GM21423 (cell line): ENCODE results near the gene RBM38.

Experiments
- ATAC-seq: cut with Tn5 transposase; IDR thresholded peaks from one replicate; pipeline ENCODE4 v1.9.1; 2021; ENCODE audit warnings: mild to moderate bottlenecking, moderate library complexity; ENCODE audit not compliant: unreplicated experiment

Gene RBM38

DNA sequence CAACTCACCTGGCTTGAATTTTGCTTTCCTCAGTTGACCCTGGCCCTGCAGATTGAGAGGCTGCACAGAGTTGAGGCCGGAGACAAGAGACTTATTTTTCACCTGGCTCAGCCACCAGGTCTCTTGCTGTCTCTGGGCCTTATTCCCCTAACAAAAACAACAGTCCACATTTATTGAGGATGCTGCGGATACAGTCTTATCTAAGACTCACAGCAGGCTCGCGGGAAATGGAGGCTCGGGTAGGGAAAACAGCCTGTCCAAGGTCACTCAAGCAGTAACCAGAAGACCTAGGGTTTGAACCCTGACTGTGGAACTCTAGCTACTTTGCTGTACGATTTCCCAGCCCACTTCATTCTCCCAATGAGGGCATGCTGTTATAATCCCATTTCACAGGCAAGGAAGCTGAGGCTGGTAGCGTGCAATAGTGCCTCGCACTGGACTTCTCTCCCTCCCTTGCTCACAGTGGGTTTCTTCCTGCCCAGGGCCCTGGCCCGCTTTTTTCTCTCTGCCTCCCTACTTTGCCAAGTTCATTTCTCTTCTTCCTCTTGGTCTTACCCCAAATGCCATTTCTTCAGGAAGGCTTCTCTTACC, 57.7 kb downstream of the RBM38 start:
- no peak for ATAC-seq

DNA sequence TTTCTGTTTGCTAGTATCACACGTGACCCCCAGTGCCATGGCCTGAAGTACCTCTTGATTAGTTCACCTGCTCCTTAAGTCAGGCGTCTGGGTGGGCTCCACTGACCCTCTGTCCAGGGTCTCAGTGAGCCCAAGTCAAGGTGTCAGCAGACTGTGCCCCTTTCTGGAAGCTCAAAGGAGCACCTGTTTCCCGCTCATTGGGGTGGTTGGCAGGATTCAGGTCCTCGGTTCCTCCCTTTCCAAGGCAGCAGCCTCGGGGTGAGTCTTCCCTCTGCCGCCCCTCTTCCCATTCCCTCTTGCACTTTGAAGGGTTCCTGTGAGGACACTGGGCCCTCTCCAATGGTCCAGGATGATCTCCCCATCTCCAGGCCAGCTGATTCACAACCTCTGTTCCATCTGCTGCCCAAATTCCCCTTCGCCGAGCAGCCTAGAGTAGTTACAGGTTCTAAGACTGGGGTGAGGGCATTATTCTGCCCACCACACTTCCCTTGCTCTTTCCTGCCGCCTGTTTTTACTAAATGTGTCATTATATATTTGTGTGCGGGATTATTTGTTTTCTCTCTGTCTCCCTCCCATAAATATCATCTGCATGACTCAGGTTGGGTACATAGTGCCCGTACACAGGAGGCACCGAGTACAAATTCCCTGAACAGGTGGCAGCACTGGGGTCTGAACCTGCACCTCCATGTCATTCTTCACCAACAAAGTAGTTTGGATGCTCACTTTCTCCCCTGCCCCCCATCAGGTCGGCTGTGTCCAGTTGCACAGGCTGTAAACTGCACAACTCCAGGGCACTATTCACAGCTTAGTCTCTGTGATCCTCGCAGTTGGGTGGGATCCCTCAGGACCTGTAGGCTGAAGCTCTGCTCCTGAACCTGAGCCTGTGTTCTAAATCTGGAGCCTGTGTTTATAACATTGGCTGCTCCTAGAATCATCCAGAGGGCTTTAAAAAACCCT, 58.5 kb downstream of the RBM38 start:
- no peak for ATAC-seq

DNA sequence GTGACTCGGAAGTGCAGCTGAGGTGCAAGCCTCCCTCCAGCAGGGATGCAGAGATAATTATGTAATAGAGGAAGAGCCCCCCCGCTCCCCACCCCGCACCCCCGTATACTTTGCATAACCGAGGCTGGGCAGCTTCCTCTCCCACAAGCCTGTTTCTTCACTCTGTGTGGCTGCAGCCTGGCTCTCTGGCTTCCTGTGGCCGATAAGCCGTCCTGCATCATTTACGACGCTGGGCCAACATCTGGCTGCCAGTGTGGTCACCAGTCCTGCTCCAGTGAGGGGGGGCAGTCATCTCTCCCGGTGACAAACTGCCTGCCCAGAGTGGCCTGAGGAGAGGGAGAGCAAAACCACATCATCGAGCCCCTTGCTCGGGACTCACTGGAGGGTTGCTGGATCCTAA, 59.2 kb downstream of the RBM38 start:
- peak; percentile 81 for ATAC-seq

DNA sequence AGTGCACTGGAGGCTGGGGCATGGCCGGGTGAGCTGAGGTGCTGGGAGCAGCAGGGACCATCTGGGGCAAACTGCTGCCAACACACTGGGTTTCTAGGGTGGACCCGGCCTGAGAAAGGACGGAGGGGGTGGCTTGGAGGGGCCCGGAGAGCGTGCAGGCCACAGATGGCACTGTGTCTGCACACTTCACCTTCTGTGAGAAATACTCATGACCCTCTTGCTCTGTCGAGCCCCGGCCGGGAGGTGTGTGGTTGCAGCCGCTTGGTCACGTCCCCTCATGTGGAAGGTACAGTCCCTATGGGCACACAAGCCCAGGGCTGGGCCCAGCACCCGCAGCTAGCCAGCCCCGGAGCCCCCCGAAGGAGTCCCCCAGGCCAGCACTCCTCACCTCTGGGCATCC, 59.7 kb downstream of the RBM38 start:
- peak; percentile 30 for ATAC-seq

DNA sequence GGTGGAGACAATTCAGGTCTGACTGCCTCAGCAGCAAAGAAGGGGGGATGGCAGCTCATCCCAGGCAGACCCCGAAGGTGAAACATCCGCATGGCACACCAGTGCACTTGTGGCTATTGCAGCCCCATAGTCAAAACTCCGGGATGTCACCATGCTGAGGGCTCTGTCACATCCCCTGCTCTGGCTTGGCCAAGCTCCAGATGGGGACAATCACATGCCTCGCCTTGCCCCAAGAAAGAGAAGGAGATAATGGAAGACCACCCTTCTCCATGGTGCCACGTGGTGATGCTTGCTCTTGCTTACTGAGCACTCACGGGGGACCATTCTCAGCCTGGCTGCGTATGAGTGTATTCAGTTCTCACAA, 60.2 kb downstream of the RBM38 start:
- ATAC-seq, result no peak

DNA sequence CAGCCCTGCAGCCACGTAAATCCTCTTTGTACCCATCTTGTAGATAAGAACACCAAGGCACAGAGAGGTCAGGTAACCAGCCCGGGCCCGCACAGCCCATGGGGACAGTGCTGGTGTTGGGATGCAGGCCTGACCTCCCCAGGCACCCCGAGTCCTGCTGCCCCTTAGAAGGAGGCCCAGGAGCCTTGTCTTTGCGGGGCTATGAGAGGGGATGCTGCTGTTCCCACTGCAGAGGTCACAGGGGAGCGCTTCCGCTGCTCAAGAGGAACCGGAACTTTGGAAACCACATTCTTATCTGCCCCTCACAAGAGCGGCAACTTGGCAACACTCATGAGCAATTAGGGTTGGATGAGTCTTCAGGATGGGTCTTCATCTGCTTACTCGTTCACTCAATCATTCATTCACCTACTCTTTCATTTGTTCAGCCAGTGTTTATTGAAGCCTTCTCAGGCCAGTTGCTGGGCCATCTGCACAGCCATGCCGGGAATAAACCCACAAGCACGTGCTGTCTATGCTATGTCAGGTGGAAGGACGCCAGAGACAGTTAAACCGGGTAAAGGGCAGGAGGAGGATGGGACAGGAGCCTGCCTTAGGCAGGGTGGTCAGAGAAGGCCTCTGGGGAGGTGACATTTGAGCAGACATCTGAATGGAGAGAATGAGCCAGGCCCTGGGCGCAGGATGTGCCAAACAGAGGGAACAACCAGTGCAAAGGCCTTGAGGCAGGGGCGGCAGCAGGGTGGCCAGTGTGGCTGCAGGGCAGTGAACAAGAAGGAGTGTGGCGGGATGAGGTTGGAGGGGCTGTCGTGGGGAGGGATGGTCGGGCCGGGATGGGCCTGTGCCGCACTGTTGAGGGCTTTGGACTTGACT, 60.8 kb downstream of the RBM38 start:
- ATAC-seq, result no peak

DNA sequence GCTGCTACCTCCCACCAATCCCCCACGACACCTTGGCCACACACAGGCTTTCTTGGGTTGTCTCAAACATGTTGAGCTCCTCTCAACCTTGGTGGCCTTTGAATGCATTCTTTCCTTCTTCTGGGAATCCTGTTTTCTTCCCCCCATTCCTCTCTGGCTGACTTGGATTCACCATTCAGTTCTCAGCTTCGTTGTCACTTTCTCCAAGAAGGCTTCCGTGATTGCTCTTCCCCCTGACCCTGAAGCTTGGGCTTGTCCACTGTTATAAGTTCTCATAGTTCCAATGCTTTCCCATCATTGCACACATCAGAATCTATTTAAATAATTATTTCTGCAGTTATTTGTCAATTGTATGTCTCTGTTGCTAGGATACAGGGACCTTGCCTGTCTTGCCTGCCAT, 64.2 kb downstream of the RBM38 start:
- ATAC-seq, result no peak

DNA sequence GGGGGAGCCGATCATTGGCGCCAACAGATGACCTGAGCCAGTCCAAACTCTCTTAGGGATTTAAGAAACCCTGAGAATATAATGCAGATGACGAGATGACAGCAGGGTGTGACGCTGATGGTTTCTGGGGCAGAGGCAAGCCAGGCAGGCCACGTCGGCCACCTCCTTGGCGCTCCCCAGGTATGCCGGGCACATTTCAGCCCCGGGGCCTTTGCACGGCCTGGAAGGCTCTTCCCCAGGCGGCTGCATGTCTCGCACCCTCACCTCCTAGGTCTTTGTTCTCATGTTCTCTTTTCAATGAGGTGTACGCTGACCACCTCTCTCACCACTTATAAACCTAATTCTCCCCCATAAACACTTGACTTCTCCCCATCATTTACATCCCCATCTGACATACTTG, 64.9 kb downstream of the RBM38 start:
- no peak for ATAC-seq

DNA sequence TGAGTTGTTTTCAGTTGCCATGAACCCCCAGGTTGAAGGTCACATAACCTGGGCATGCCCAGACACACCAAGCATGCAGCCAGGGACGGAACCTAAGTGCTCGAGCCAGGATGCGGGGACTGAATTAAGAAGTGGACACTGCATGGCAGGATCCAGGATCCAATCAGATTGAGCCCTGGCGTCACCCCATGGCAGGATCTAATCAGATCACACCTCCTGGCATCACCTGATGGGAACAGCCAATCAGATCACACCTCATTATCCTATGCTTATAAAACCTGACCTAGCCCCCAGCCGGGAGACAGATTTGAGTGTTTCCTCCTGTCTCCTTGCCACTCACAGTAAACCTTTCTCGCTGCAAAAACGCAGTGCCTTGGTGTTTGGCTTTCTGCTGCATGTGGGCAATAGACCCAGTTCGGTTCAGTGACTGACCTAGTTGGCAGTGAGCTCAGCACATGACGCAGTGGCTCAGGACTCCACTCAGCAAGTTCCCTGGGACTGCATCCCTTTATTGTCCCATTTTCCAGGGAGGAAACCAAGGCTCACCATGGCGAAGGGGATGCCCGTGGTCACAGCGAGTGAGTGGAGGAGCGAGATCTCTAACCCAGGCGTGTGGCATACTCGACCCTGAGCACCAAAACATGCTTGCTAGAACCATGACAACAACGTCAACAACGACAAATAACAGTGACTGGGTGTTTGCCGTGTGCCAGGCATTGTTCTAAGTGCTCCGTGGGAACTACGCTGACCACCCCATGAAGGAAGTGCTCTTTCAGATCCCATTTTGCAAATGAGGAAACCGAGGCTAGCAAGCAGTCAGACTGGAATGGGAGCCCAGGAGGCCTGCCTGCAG, 66.3 kb downstream of the RBM38 start:
- ATAC-seq, result no peak

DNA sequence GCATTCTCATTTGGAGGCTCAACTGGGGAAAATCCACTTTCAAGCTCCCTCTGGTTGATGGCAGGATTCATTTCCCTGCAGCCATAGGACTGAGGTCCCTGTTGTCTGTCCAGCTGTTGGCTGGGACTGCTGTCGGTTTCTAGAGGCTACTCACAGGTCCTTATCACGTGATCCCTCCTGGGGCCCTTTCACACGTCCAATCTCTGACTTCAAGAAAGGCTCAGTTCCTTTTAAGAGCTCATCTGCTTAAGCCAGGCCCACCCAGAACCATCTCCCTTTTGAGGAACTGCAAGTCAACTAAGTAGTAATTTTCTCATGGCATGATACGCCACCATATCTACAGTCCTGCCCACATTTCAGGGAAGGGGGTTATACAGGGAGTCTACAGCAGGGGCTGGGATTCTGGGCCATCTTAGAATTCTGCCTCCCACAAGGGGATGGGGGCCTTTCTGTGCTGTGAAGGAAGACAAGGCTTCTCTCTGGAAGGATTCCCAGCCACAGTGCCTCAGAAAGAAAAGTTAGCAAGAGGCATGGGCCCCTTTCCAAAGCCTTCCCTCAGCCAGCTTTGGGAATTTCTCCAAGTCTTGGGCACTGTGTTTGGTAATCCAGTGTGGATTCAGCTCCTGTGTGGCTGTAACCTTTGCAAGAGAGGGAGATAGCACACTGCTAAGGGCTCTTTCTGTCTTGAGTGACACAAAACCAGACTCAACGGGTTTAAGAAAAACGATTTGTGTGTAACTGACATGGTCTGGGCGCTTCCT, 67.4 kb downstream of the RBM38 start:
- ATAC-seq, result no peak
